GOT3 (cell line): Measurements from ENCODE around the gene DLD.
A peak's percentile ranks its signal among the peaks of the same experiment; 100 is the strongest.
"Not testable (repeated sequence)": the region's sequence is repeated elsewhere in the genome, so short reads cannot be mapped to it uniquely, and the experiment has no call there.

Source experiments
- DNase-seq: peaks from one replicate; lab custom pipeline; 2025; ENCODE audit warnings: mixed read lengths; lab: John Stamatoyannopoulos, UW

DLD gene

GRCh38 chr7:107917763-107918651, 27.0 kb downstream of the DLD start:
- DNase-seq, result no peak

GRCh38 chr7:107918948-107919347, 28.0 kb downstream of the DLD start:
- no peak for DNase-seq

DNA sequence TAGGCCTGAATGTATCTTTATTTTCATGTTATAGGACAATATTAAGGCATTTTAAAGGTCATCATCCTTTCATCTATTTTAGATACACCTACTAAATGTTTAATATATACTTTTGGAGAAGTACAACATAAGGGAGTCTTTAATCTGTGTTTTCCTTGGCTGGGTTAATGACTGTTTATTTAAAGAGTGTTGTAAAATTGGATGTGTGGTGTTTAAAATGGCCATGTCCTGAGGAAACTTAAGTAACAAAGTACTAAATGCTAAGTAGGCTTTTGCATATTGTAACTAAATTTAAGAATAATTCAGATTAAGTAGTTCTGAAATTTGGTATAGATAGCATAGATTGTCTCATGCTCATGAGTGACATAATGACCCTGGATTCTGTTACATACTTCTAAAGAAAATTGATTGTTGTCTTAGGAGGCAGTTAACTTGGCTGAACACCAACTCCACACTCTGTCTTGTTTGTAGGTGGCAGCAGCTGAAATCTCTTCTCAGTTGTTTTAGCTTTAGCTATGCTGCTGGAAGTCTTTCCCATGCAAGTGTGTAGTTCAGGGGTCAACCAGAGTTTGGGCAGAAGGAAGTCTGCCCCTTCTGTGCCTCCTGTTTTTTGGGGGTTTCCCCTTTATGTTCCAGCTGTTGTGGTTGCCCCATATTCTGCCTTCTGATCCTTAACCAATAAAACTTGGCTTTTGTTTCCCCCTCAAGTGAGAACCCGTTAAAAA, 29.2 kb downstream of the DLD start:
- DNase-seq, result no peak

DNA sequence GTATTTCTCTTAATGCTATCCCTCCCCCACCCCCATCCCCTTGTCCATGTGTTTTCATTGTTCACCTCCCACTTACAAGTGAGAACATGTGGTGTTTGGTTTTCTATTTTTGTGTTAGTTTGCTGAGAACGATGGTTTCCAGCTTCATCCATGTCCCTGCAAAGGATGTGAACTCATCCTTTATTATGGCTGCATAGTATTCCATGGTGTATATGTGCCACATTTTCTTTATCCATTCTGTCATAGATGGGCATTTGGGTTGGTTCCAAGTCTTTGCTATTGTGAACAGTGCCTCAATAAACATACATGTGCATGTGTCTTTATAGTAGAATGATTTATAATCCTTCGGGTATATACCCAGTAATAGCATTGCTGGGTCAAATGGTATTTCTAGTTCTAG, 30.8 kb downstream of the DLD start:
- not testable (repeated sequence) for DNase-seq

- no peak for DNase-seq
Measured at GRCh38 chr7:107922886-107923285, 31.9 kb downstream of the DLD start.

GRCh38 chr7:107924841-107925504, 34.0 kb downstream of the DLD start:
- DNase-seq, result no peak

DNA sequence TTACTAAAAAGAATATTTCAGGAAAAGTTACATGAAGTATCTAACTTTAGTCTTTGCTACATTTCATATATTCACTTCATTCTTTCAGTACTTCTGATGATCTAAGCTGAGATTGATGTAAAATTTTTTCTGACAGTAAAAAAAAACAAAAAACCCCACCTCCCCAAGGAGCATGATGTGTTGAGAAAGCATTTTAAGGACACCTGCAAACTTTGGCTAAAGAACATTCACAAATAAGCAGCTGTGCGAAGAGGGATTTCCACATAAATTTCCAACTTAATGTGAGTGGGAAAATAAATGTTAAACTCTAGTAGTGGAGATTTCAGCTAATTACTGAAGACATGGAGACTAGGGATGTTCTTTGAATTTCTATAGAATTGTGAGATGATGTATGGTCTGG, 35.5 kb downstream of the DLD start:
- no peak for DNase-seq

DNA sequence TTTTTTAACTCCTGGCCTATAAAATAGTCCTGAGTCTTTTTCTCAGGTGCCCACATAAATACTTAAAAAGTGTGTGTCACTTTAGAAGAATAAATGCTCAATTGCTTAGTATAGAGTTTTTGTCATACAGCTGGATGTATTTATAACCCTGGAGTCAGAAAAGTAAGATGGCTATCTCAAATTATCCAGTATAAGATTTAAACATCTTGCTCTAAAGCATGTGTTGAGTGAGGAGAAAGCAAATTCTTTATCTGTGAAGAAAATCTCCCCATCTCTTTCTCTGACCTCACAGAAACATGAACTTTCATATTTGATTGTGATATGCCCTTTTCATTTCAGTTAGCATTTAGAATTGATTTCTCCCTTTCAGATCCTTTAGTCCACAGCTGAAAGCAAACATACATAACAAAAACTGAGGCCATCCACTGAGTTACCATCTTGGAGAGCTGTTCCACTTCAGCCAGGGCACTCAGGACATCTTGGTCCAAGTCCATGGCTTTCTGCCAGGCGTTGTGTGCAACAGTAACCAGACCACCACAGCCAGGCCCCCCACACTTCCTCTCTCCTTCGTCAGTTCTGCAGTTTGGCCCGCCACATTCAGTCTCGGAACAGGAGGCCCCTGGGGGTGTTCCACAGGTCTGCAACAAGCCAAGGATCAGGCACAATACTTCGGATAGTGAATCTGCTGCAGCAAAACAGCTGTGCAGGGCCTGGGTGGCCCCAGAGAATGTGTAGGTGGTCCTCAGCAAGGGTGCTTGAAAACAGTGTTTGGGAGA, 40.9 kb downstream of the DLD start:
- DNase-seq, result no peak

DNA sequence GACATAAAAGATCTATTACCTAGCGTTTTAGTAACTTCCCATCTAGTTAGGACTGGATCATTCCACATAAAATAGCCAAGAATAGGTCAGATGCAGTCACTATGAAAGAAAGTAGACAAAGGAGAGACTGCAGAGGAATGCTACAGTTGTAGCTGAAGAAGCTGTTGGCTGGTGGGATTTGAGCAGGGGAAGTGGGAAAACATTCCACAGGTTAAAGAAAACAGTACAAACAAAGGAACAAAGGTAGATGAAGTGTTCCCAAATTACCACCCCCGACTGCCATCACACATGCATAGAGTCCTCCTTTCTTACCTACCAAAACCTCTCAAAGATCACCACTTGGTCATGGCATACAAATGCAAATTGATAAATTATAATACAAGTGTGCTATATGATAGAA, 41.8 kb downstream of the DLD start:
- DNase-seq, result no peak

DNA sequence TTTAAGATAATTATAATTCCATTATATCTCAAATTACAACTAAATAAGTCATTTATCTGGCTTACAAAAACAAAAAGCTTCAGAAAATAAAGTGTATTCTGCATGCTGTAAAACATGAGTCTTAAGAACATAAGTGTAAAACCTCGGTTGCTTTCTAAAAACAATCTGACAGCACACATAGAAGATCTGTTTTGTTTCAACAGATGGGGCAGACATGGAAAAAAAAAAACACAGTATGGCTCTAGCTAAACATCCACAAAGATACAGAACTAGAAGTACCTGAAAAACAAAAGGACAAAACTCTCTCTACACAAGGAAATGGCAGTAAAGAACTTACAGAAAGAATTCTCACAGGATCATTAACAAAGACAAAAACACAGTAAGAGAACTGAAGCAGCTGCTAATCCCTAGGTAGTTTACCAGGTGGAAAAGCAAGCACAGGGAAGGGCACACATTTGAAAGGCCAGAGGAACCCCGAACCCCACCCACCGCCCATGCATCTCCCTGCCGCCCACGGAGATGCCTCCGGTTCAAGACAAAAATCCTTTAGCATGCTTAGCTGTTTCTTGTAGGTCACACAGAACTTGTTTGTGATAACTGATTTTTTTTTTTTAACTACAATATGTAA, 42.5 kb downstream of the DLD start:
- DNase-seq, result no peak

DNA sequence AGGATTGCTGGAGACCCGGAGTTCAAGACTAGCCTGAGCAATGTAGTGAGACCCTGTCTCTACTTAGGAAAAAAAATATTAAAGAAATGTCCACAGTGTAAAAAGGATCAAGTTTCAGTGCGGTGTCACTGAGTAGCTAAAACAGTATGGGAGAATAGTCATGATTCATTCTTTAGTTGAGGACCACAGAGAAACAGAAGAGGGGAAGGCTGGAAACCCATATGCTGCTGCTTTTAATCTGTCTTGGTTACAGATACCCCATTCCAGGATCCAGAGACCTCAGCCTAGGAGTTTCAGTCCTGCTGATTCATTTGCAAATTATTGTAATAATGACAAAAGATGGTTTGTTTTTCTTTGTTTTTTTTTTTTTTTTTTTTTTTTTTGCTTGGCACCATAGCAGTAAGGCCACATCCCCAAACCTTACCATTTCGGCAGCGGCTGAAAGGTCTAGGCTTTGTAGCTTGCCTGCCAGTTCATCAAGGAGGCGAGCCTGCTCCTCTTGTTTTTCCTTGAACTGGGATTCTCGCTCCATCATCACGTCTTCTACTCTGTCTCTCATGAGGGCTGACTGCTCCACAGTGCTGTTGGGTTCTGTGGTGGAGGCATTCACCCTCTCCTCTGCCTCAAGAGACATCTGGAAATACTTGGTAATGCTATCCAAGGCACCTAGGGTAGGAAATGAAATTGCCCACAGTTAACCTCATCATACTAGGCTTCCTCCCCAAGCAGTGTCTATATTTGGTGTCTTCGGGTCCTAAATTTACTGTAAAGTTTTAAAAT, 44.2 kb downstream of the DLD start:
- DNase-seq, result no peak

DNA sequence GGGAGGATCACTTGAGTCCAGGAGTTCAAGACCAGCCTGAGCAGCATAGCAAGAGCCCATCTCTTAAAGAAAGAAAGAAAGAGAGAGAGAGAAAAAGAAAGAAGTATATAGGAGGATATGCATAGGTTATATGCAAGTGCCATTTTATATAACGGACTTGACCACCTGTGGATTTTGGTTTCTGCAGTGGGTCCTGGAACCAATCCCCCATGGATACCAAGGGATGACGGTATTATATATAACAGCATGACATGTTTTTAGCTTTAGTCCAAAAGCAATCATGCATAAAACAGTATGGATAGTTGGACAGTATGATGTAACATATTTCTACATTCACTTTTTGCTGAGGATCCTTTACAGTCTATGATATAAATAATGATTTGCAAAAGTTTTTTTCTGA, 45.3 kb downstream of the DLD start:
- DNase-seq, result no peak

- no peak for DNase-seq
Measured at GRCh38 chr7:107937531-107937930, 46.5 kb downstream of the DLD start.

- DNase-seq, result no peak
Measured at GRCh38 chr7:107938456-107939250, 47.7 kb downstream of the DLD start.

- peak; percentile 13 for DNase-seq
Measured at GRCh38 chr7:107939573-107940489, 48.8 kb downstream of the DLD start.

DNA sequence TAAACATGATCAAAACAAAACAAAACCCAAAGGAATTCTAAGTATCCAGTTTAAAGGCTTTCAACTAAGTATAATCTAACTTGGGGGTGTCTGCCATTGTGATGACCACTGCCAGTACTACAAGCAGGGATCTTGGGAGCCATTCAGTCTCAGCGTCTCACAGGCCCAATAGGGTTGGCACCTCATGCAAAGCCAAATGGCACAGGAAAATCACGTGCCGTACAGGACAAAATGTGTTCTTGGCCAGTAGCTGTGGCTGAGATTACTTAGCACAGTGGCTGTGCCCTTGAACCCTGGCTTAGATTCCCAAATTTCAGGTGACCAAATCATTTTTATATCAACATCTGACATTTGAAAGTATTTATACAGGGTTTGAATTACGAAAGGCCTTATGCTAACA, 50.0 kb downstream of the DLD start:
- DNase-seq, result no peak

DNA sequence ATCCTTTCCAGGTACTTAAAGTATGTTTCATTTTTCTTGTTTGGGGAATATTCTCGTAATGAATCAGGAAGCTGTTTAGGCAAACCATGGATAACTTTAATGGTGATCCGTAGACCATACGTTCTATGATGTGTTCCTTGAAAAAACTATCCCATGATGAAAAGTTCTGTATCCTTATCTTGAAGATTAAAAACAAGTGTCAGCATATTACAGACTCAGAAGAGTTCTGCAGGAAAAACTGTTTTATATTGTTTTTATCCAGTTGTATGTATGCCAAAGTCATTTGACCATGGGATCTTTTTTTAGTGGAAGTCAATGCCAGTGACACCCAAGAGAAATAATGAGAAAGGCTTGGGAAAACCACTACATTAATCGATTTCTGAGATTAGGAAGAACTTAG, 52.0 kb downstream of the DLD start:
- no peak for DNase-seq

GRCh38 chr7:107944411-107945169, 53.6 kb downstream of the DLD start:
- no peak for DNase-seq
